ENCODE measurements around the gene OR10P1. TPM values are rescaled to one million over a fixed set of nuclear protein-coding genes. Genes with fewer than 3 reads are reported as not detected.

Gene OR10P1, protein sequence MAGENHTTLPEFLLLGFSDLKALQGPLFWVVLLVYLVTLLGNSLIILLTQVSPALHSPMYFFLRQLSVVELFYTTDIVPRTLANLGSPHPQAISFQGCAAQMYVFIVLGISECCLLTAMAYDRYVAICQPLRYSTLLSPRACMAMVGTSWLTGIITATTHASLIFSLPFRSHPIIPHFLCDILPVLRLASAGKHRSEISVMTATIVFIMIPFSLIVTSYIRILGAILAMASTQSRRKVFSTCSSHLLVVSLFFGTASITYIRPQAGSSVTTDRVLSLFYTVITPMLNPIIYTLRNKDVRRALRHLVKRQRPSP
- not detected in 2 replicates for total RNA-seq

DNA sequence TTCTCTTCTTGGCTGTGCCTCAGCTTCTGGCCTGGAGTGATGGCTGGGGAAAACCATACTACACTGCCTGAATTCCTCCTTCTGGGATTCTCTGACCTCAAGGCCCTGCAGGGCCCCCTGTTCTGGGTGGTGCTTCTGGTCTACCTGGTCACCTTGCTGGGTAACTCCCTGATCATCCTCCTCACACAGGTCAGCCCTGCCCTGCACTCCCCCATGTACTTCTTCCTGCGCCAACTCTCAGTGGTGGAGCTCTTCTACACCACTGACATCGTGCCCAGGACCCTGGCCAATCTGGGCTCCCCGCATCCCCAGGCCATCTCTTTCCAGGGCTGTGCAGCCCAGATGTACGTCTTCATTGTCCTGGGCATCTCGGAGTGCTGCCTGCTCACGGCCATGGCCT, at the start of gene OR10P1:
OR10P1 (plus strand) TSS at position 40 of the 400 bp plus-strand sequence; CDS start at position 40, 0 bp downstream.

Other genes with a start within 250 kb of the OR10P1 start
- not detected in 2 replicates for gene OR6C65, start 236.4 kb upstream of the OR10P1 start, total RNA-seq
- gene OR6C76, start 210.6 kb upstream of the OR10P1 start, total RNA-seq, result not detected in 2 replicates
- gene OR6C2, start 192.8 kb upstream of the OR10P1 start, total RNA-seq, result not detected in 2 replicates
- not detected in 2 replicates for gene OR6C70, start 166.8 kb upstream of the OR10P1 start, total RNA-seq
- not detected in 2 replicates for gene OR6C68, start 144.5 kb upstream of the OR10P1 start, total RNA-seq
- gene OR6C4, start 87.3 kb upstream of the OR10P1 start, total RNA-seq, result not detected in 2 replicates
- not detected in 2 replicates for gene OR2AP1, start 64.4 kb upstream of the OR10P1 start, total RNA-seq
- gene ITGA7, start 71.0 kb downstream of the OR10P1 start, total RNA-seq, result 1.8 and 2.7 TPM in 2 replicates
- gene BLOC1S1, start 79.2 kb downstream of the OR10P1 start, total RNA-seq, result 105 and 136 TPM in 2 replicates
- gene RDH5, start 83.5 kb downstream of the OR10P1 start, total RNA-seq, result 3.7 and 4.2 TPM in 2 replicates
- 3,456 and 4,323 TPM in 2 replicates for gene CD63, start 92.1 kb downstream of the OR10P1 start, total RNA-seq
- 1.6 and 2.8 TPM in 2 replicates for gene GDF11, start 106.2 kb downstream of the OR10P1 start, total RNA-seq
- gene SARNP, start 180.8 kb downstream of the OR10P1 start, total RNA-seq, result 77.5 and 89.2 TPM in 2 replicates
- 23.0 and 23.5 TPM in 2 replicates for gene ORMDL2, start 181.1 kb downstream of the OR10P1 start, total RNA-seq
- gene DNAJC14, start 192.7 kb downstream of the OR10P1 start, total RNA-seq, result 54.5 and 58.3 TPM in 2 replicates
- gene MMP19, start 206.0 kb downstream of the OR10P1 start, total RNA-seq, result 5.9 and 6.1 TPM in 2 replicates